ENCODE data around the gene CEP170B.
A peak's percentile ranks its signal among the peaks of the same experiment; 100 is the strongest.

The CEP170B gene

GRCh38 chr14:104858811-104859426, 6.1 kb upstream of the CEP170B start:
- Mint-ChIP-seq H3K27me3 (peaks cover 6% of the 10 kb centered on the region), H3K4me3 (no peak overlapping the region), H3K27ac (no peak overlapping the region), H3K36me3 (no peaks in the 10 kb centered on the region), H3K4me1 (no peaks in the 10 kb centered on the region), H3K9me3 (no peaks in the 10 kb centered on the region)
- no peak for ATAC-seq

- H3K4me1 Mint-ChIP-seq: no peaks in the 10 kb centered on the region
- no peak for ATAC-seq
- no peaks in the 10 kb centered on the region for H3K9me3 Mint-ChIP-seq
- peaks cover 9% of the 10 kb centered on the region for H3K27me3 Mint-ChIP-seq
- H3K36me3 Mint-ChIP-seq: no peaks in the 10 kb centered on the region
- no peak overlapping the region for H3K4me3 Mint-ChIP-seq
- no peak overlapping the region for H3K27ac Mint-ChIP-seq
These were observed 5.2 kb upstream of the CEP170B start for GRCh38 chr14:104859900-104860299.

DNA sequence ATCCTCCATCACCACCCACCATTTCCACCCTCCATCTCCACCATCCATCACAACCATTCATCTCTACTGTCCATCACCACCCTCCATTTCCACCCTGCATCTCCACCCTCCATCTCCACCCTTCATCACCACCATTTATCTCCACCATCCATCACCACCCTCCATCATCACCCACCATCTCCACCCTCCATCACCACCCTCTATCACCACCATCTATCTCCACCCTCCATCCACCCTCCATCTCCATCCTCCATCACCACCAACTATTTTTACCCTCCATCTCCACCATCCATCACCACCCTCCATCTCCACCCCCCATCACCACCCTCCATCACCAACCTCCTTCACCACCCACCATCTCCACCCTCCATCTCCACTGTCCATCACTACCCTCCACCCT, 4.7 kb upstream of the CEP170B start:
- no peak overlapping the region for H3K27ac Mint-ChIP-seq
- ATAC-seq: no peak

GRCh38 chr14:104863131-104863862, 1.8 kb upstream of the CEP170B start:
- H3K4me1 Mint-ChIP-seq: peaks cover 5% of the 10 kb centered on the region
- H3K27me3 Mint-ChIP-seq: peaks cover 35% of the 10 kb centered on the region
- ATAC-seq: no peak
- no peak overlapping the region for H3K4me3 Mint-ChIP-seq
- H3K27ac Mint-ChIP-seq: no peak overlapping the region
- no peaks in the 10 kb centered on the region for H3K9me3 Mint-ChIP-seq
- H3K36me3 Mint-ChIP-seq: no peaks in the 10 kb centered on the region

More for the DNA sequence above, 4.7 kb upstream of the CEP170B start:
- Mint-ChIP-seq H3K36me3 (no peaks in the 10 kb centered on the region), H3K9me3 (no peaks in the 10 kb centered on the region), H3K4me1 (no peaks in the 10 kb centered on the region), H3K4me3 (no peak overlapping the region), H3K27me3 (peaks cover 9% of the 10 kb centered on the region)

- Mint-ChIP-seq H3K27me3 (peaks cover 41% of the 10 kb centered on the region), H3K27ac (no peak overlapping the region), H3K4me3 (no peak overlapping the region), H3K9me3 (no peaks in the 10 kb centered on the region), H3K36me3 (no peaks in the 10 kb centered on the region), H3K4me1 (peaks cover 5% of the 10 kb centered on the region)
- ATAC-seq: no peak
These were observed 1.2 kb upstream of the CEP170B start for GRCh38 chr14:104863923-104864266.

- Mint-ChIP-seq H3K27ac (no peak overlapping the region), H3K36me3 (no peaks in the 10 kb centered on the region), H3K9me3 (no peaks in the 10 kb centered on the region), H3K27me3 (peaks cover 47% of the 10 kb centered on the region), H3K4me3 (peak overlapping the region; percentile 50), H3K4me1 (peaks cover 5% of the 10 kb centered on the region)
- ATAC-seq: peak; percentile 29
These were observed 594 bp upstream of the CEP170B start for GRCh38 chr14:104864267-104865080.

DNA sequence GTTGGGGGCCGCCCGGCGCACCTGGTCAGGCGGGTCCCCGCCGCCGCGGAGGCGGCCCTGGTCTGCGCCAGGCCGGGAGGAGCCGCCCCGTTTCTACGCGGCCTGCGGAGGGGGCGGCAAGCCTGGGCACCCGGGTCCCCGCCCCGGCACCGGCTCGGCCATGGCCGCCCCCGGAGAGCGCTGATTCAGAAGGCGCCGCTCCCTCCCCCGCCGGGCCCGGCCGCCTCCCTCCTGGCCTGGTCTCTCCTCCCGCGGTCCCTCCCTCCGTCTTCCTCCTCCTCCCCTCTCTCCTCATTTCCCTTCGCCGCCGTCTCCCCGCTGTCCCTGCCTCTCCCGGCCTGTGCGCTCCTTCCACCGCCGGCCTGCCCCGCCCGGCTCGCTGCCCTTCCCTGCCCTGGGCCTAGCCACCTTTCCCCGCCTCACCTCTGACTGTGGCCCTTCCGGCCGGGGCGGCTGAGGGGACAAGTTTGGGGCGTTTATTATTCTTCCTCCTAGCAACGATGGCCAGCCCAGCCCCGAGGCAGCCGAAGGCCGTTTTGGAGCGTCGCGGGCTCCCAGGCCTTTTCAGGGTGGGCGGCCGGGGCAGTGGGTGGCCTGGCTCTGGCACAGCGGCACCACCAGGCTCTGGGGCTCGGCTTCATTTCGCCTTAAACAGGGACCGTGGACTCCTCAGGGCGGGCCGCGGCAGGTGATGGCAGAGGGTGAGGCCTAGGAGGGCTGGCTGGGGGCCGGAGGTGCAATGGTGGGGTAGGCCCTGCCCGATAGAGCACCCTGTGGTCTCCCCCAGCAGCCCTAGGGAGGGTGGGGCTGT, 768 bp downstream of the CEP170B start:
- H3K4me3 Mint-ChIP-seq: peak overlapping the region; percentile 74
- H3K36me3 Mint-ChIP-seq: no peaks in the 10 kb centered on the region
- H3K27ac Mint-ChIP-seq: peak overlapping the region; percentile 55
- no peaks in the 10 kb centered on the region for H3K9me3 Mint-ChIP-seq
- H3K4me1 Mint-ChIP-seq: peaks cover 5% of the 10 kb centered on the region
- peaks cover 60% of the 10 kb centered on the region for H3K27me3 Mint-ChIP-seq
- peak; percentile 55 for ATAC-seq

GRCh38 chr14:104866451-104867370, 1.6 kb downstream of the CEP170B start:
- H3K4me3 Mint-ChIP-seq: peak overlapping the region; percentile 30
- H3K36me3 Mint-ChIP-seq: no peaks in the 10 kb centered on the region
- ATAC-seq: no peak
- peaks cover 69% of the 10 kb centered on the region for H3K27me3 Mint-ChIP-seq
- no peaks in the 10 kb centered on the region for H3K9me3 Mint-ChIP-seq
- H3K27ac Mint-ChIP-seq: peak overlapping the region; percentile 55
- peaks cover 5% of the 10 kb centered on the region for H3K4me1 Mint-ChIP-seq

GRCh38 chr14:104867371-104868059, 2.4 kb downstream of the CEP170B start:
- no peak for ATAC-seq

GRCh38 chr14:104868060-104868740, 3.1 kb downstream of the CEP170B start:
- H3K27ac Mint-ChIP-seq: no peak overlapping the region
- ATAC-seq: no peak
- H3K9me3 Mint-ChIP-seq: no peaks in the 10 kb centered on the region
- no peak overlapping the region for H3K4me3 Mint-ChIP-seq
- peaks cover 15% of the 10 kb centered on the region for H3K4me1 Mint-ChIP-seq
- H3K27me3 Mint-ChIP-seq: peaks cover 84% of the 10 kb centered on the region
- H3K36me3 Mint-ChIP-seq: no peaks in the 10 kb centered on the region

More at GRCh38 chr14:104867371-104868059, 2.4 kb downstream of the CEP170B start:
- Mint-ChIP-seq H3K27ac (no peak overlapping the region), H3K36me3 (no peaks in the 10 kb centered on the region), H3K27me3 (peaks cover 77% of the 10 kb centered on the region), H3K4me1 (peaks cover 8% of the 10 kb centered on the region), H3K9me3 (no peaks in the 10 kb centered on the region), H3K4me3 (peak overlapping the region; percentile 30)

- H3K4me1 Mint-ChIP-seq: peaks cover 17% of the 10 kb centered on the region
- no peak for ATAC-seq
- H3K4me3 Mint-ChIP-seq: no peak overlapping the region
- no peaks in the 10 kb centered on the region for H3K9me3 Mint-ChIP-seq
- no peak overlapping the region for H3K27ac Mint-ChIP-seq
- H3K27me3 Mint-ChIP-seq: peaks cover 90% of the 10 kb centered on the region
- H3K36me3 Mint-ChIP-seq: no peaks in the 10 kb centered on the region
These were observed 3.9 kb downstream of the CEP170B start for GRCh38 chr14:104868811-104869572.

GRCh38 chr14:104869669-104870367, 4.8 kb downstream of the CEP170B start:
- Mint-ChIP-seq H3K9me3 (no peaks in the 10 kb centered on the region), H3K4me3 (no peak overlapping the region), H3K36me3 (no peaks in the 10 kb centered on the region), H3K27me3 (peaks cover 89% of the 10 kb centered on the region), H3K27ac (no peak overlapping the region), H3K4me1 (peaks cover 17% of the 10 kb centered on the region)
- ATAC-seq: no peak
